ENCODE measurements around the gene CARS1. TPM values are rescaled to one million over a fixed set of nuclear protein-coding genes. Genes with fewer than 3 reads are reported as not detected.

CARS1 gene
- total and polyA plus RNA-seq, 9 of the 15 experiments (the other 6 are each of a cell fraction or from before 2014, with no cell fraction given) = 14.4 to 106 (median 73.6) TPM

- TF ChIP-seq ATF2 (CRISPR knock-in tag; IDR thresholded peaks at IDR 0.05) (no peak), CXXC5 (CRISPR knock-in tag; IDR thresholded peaks at IDR 0.05) (0 out of 2 replicates have a peak, but pooled peaks have one; percentile 16), U2AF1 (optimal IDR thresholded peaks at IDR 0.05; ENCODE audit: low read depth, low read length) (no peak), HINFP (tag; conservative IDR thresholded peaks at IDR 0.05; ENCODE audit: low read depth) (no peak), ZBTB49 (CRISPR knock-in tag; IDR thresholded peaks at IDR 0.05; ENCODE audit: borderline replicate concordance) (no peak), TBP (optimal IDR thresholded peaks at IDR 0.05; ENCODE audit: low read depth, low read length) (no peak), ZNF184 (CRISPR knock-in tag; IDR thresholded peaks at IDR 0.05) (no peak), HDAC3 (IDR thresholded peaks at IDR 0.05; ENCODE audit: borderline replicate concordance, partially characterized antibody) (no peak), HSF4 (CRISPR knock-in tag; IDR thresholded peaks at IDR 0.05; ENCODE audit: borderline replicate concordance) (no peak), ZNF830 (CRISPR knock-in tag; IDR thresholded peaks at IDR 0.05) (no peak), ZBTB34 (CRISPR knock-in tag; IDR thresholded peaks at IDR 0.05) (no peak), MITF (IDR thresholded peaks at IDR 0.05) (no peak), SIN3B (IDR thresholded peaks at IDR 0.05; ENCODE audit: low read depth) (peak; percentile 49; the same call in 1 of the 2 replicates), STAT6 (CRISPR knock-in tag; IDR thresholded peaks at IDR 0.05) (no peak)
These were observed 34.8 kb upstream of the CARS1 start (continued) for GRCh38 chr11:3091846-3092602.
